ENCODE measurements around the gene WNT9A.

WNT9A gene

GRCh38 chr1:227924833-227925574 lies 22.7 kb downstream of the WNT9A start (continued):
- no peak for TF ChIP-seq ZNF529 (tag by site-specific recombination; IDR thresholded peaks at IDR 0.05; ENCODE audit: insufficient replicate concordance)
- TF ChIP-seq ZNF701 (tag by site-specific recombination; IDR thresholded peaks at IDR 0.05), result no peak

- Histone ChIP-seq H3K36me3 (ENCODE audit: control insufficient read depth in 2 of 2, insufficient read depth in 1 of 2, low read length in 2 of 2) (peaks cover 0 to 10% of the 10 kb centered on the region in 2 experiments; a peak in 1 of 3 replicates), H3K4me1 (ENCODE audit: control insufficient read depth, insufficient read depth, low read length) (no peaks in the 10 kb centered on the region), H3K9me3 (ENCODE audit: control insufficient read depth, insufficient read depth, low read depth, low read length) (no peaks in the 10 kb centered on the region), H3K27ac (ENCODE audit: extremely low read depth, low read depth, low read length) (no peak overlapping the region), H3K4me3 (ENCODE audit: low read depth, low read length) (no peak overlapping the region)
- CTCF ChIA-PET, result no interaction called here
- POLR2A ChIA-PET, result no interaction called here
- TF ChIP-seq ZNF350 (tag by site-specific recombination; IDR thresholded peaks at IDR 0.05) (no peak), ZNF521 (tag by site-specific recombination; IDR thresholded peaks at IDR 0.05) (no peak), HOXD13 (CRISPR knock-in tag; IDR thresholded peaks at IDR 0.05; ENCODE audit: borderline replicate concordance) (no peak), ZNF140 (tag by site-specific recombination; IDR thresholded peaks at IDR 0.05) (no peak), ZIC2 (tag by site-specific recombination; IDR thresholded peaks at IDR 0.05) (no peak), ELK4 (IDR thresholded peaks at IDR 0.05; ENCODE audit: borderline replicate concordance, low read depth, low read length) (no peak), ZBTB7A (tag by site-specific recombination; IDR thresholded peaks at IDR 0.05; ENCODE audit: low read depth) (no peak), ZNF19 (tag by site-specific recombination; IDR thresholded peaks at IDR 0.05; ENCODE audit: low read depth) (no peak), ZFP37 (tag by site-specific recombination; IDR thresholded peaks at IDR 0.05) (no peak), ZSCAN16 (tag by site-specific recombination; IDR thresholded peaks at IDR 0.05) (no peak), ZNF514 (tag by site-specific recombination; IDR thresholded peaks at IDR 0.05) (no peak), ZNF530 (tag by site-specific recombination; IDR thresholded peaks at IDR 0.05; ENCODE audit: low read depth) (no peak), HOXC10 (CRISPR knock-in tag; IDR thresholded peaks at IDR 0.05) (no peak), ZNF488 (tag by site-specific recombination; IDR thresholded peaks at IDR 0.05) (no peak), ZNF548 (tag by site-specific recombination; IDR thresholded peaks at IDR 0.05) (no peak)
Measured at GRCh38 chr1:227924168-227924832, 23.4 kb downstream of the WNT9A start.

- CTCF ChIA-PET, result no interaction called here
- Histone ChIP-seq H3K4me1 (ENCODE audit: control insufficient read depth, insufficient read depth, low read length) (no peaks in the 10 kb centered on the region), H3K36me3 (ENCODE audit: control insufficient read depth in 2 of 2, insufficient read depth in 1 of 2, low read length in 2 of 2) (peaks cover 0 to 10% of the 10 kb centered on the region in 2 experiments; a peak in 1 of 3 replicates), H3K27ac (ENCODE audit: extremely low read depth, low read depth, low read length) (no peak overlapping the region), H3K9me3 (ENCODE audit: control insufficient read depth, insufficient read depth, low read depth, low read length) (no peaks in the 10 kb centered on the region), H3K4me3 (ENCODE audit: low read depth, low read length) (no peak overlapping the region)
- POLR2A ChIA-PET, result no interaction called here
- TF ChIP-seq ZNF148 (tag by site-specific recombination; IDR thresholded peaks at IDR 0.05; ENCODE audit: borderline replicate concordance), result no peak
- TF ChIP-seq GLIS2 (tag by site-specific recombination; IDR thresholded peaks at IDR 0.05), result peak; percentile 29; the same call in 1 of the 2 replicates
- no peak for TF ChIP-seq ZNF610 (tag by site-specific recombination; IDR thresholded peaks at IDR 0.05; ENCODE audit: borderline replicate concordance)
- TF ChIP-seq ZFP3 (tag by site-specific recombination; IDR thresholded peaks at IDR 0.05; ENCODE audit: low read depth), result no peak
- peak; percentile 77; the same call in 1 of the 2 replicates for TF ChIP-seq ZFP69B (tag by site-specific recombination; IDR thresholded peaks at IDR 0.05)
- TF ChIP-seq ZNF692 (tag by site-specific recombination; IDR thresholded peaks at IDR 0.05), result peak; percentile 72
Measured at GRCh38 chr1:227923353-227924167, 24.2 kb downstream of the WNT9A start.

Measured in HEK293 (cell line).